ENCODE results near the gene ALG12.
A peak's percentile ranks its signal among the peaks of the same experiment; 100 is the strongest.

Gene ALG12

GRCh38 chr22:49917974-49918910 lies at the start of gene ALG12, which contains the start of gene CRELD2:
Gene ALG12 (minus strand): TSS chr22:49918438. CDS start chr22:49913765, 4,673 bp downstream.
Gene CRELD2 (plus strand): TSS chr22:49918634. CDS start chr22:49918770, 136 bp downstream.
- peak; percentile 72 for DNase-seq

GRCh38 chr22:49967706-49968208 lies 49.5 kb upstream of the ALG12 start:
- DNase-seq: no peak

- no peak for DNase-seq
Observed at GRCh38 chr22:49966774-49967705, 48.8 kb upstream of the ALG12 start.

- no peak for DNase-seq
Observed at GRCh38 chr22:49966041-49966773, 48.0 kb upstream of the ALG12 start.

- DNase-seq: no peak
Observed at GRCh38 chr22:49965091-49966040, 47.1 kb upstream of the ALG12 start.

GRCh38 chr22:49964136-49965090 lies 46.2 kb upstream of the ALG12 start:
- DNase-seq: no peak

GRCh38 chr22:49963647-49964026 lies 45.4 kb upstream of the ALG12 start:
- no peak for DNase-seq

GRCh38 chr22:49962751-49963646 lies 44.8 kb upstream of the ALG12 start:
- no peak for DNase-seq

- peak; percentile 70 for DNase-seq
Observed at GRCh38 chr22:49962012-49962750, 43.9 kb upstream of the ALG12 start.

GRCh38 chr22:49961601-49962011 lies 43.4 kb upstream of the ALG12 start:
- no peak for DNase-seq

- DNase-seq: no peak
Observed at GRCh38 chr22:49961005-49961600, 42.9 kb upstream of the ALG12 start.

GRCh38 chr22:49960159-49961004 lies 42.1 kb upstream of the ALG12 start, which contains the start of gene PIM3:
Gene PIM3 (plus strand): TSS chr22:49960772. CDS start chr22:49960948, 176 bp downstream.
- peak; percentile 90 for DNase-seq

- no peak for DNase-seq
Observed at GRCh38 chr22:49959782-49960158, 41.5 kb upstream of the ALG12 start.

GRCh38 chr22:49958931-49959781 lies 40.9 kb upstream of the ALG12 start:
- DNase-seq: no peak

GRCh38 chr22:49958366-49958921 lies 40.2 kb upstream of the ALG12 start:
- DNase-seq: no peak

All from NCI-H226 (cell line).